Pons (tissue), 1 donor: ENCODE results near the gene DGKI.
A peak's percentile ranks its signal among the peaks of the same experiment; 100 is the strongest.
"Not testable (repeated sequence)": the region's sequence is repeated elsewhere in the genome, so short reads cannot be mapped to it uniquely, and the experiment has no call there.

ENCODE experiments used
- DNase-seq: peaks from one replicate; pipeline ENCODE4 v3.0.0-alpha.2; 2016; ENCODE audit warnings: low spot score

DGKI gene

GRCh38 chr7:137835486-137836112 lies 11.2 kb downstream of the DGKI start:
- DNase-seq = no peak

GRCh38 chr7:137834552-137834951 lies 12.2 kb downstream of the DGKI start:
- DNase-seq = no peak

DNA sequence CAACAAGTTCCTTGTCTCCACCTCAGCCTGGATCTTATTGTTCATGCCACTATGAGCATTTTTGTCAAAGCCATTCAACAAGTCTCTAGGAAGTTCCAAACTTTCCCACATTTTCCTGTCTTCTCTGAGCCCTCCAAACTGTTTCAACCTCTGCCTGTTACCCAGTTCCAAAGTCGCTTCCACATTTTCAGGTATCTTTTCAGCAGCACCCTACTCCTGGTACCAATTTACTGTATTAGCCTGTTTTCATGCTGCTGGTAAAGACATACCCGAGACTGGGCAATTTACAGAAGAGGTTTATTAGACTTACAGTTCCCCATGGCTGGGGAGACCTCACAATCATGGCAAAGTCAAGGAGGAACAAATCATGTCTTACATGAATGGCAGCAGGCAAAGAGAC lies 13.8 kb downstream of the DGKI start:
- DNase-seq = not testable (repeated sequence)

DNA sequence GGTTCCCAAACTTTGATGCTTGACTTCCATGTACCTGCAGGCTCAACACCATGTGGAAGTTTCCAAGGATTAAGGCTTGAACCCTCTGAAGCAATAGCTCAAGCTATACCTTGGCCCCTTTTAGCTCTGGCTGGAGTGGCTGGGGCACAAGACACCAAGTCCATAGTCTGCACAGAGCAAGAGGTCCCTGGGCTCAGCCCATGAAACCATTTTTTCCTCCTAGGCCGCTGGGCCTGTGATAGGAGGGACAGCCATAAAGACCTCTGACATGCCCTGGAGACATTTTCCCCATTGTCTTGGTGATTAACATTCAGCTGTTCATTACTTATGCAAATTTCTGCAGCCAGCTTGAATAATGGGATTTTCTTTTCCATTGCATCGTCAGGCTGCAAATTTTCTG lies 14.4 kb downstream of the DGKI start:
- no peak for DNase-seq

GRCh38 chr7:137831555-137831954 lies 15.2 kb downstream of the DGKI start:
- not testable (repeated sequence) for DNase-seq

- no peak for DNase-seq
These were observed 17.3 kb downstream of the DGKI start for GRCh38 chr7:137829337-137829992.

DNA sequence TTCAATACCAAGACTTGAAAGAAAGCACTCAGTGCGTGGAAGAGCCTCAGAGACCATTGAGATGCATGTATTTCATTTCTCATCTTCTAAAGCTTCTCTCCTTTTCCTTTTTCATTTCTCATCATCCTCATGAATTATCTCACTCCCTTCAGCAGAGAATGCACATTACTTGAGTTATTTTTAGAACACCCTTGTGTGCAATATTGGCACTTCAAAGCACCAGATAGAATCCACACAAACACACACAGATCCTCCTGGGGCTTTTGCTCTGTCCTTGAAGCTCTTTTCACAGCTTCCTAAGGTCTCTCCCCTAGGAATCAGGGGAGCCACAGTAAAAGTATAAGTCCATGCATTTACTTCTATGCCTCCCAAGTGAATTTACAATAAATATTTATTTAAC lies 18.3 kb downstream of the DGKI start:
- DNase-seq = no peak

- DNase-seq = no peak
These were observed 21.3 kb downstream of the DGKI start for GRCh38 chr7:137825489-137825888.

GRCh38 chr7:137820677-137821420 lies 25.9 kb downstream of the DGKI start:
- DNase-seq = peak; percentile 45

DNA sequence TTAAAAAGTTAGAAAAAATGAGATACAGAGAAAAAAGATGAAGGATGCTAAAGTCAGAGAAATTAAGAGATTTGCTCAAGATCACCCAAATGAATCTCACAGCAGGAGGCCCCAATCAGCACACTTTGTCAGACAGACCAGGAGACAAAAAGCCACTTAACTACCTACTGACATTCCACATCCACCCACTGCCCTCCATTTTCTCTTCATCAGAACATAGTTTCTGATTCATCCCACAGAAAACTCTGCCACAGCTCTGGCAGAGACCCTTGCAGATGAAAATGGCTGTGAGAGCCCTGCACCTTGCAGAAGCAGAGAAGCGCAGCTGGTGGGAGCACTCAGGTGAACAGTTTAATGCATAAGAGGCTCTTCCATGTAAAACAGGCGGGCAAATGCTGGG lies 26.6 kb downstream of the DGKI start:
- DNase-seq = no peak

GRCh38 chr7:137818036-137818435 lies 28.7 kb downstream of the DGKI start:
- no peak for DNase-seq

- peak; percentile 29 for DNase-seq
These were observed 30.0 kb downstream of the DGKI start for GRCh38 chr7:137816696-137817320.

GRCh38 chr7:137813541-137813940 lies 33.2 kb downstream of the DGKI start:
- DNase-seq = no peak

GRCh38 chr7:137810248-137810647 lies 36.5 kb downstream of the DGKI start:
- DNase-seq = no peak

DNA sequence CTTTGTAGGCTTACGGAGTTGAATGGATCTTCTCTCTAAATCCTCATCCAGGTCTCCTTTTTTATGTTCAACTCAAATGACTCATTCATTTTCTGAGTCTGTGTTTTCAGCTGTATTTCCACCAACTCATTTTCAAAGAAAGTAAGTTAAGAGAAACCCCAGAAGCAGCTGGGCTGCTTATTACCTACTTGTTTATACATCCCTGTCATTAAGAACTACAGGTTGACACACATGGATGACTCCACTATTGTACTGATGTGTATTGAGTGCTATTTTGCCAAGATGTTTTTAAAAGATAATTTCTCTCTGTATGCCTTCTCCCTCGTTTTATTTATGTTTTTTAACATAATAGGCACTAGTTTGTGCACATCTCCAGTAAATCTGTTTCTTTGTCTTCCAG lies 41.9 kb downstream of the DGKI start:
- no peak for DNase-seq

DNA sequence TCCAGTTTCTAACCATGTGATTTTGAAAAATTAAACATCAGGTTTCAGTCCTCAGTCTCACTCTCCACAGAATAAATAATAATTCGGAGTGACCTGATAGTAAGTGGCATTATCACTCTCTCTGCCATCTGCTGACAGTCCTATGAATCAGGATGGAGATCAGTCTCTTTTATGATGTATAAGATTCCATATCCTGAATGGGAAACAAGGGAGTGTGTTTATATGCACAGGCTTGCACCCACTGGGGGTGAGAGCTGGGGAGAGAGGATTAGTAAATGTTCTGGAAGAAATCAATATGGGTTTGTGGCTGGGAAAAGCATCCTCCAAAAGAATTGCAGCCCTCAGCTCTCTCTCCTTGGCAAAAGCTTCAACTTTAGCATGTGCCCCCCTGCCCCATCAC lies 45.3 kb downstream of the DGKI start:
- no peak for DNase-seq

DNA sequence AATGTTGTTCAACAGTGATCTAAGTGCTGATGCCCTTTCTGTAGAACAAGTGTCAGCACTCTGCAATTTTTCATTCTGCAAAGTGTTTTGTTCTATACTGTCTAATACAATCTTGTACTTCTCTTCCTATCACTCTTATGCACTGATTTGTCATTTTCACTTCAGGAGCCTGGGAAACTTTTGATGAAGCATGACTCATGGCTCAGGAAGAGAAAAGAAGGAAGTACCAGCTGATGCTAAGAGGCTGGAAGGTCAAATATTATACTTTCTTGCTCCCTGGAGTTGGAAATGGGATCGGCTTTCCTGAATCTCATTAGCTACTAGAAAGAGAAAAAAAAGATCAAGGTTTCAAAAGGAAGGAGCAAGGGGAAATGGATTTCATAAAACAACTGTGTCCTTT lies 45.8 kb downstream of the DGKI start:
- DNase-seq = no peak

GRCh38 chr7:137798073-137798763 lies 48.6 kb downstream of the DGKI start:
- DNase-seq = no peak

GRCh38 chr7:137795211-137795610 lies 51.6 kb downstream of the DGKI start:
- DNase-seq = no peak

GRCh38 chr7:137791930-137792329 lies 54.8 kb downstream of the DGKI start:
- no peak for DNase-seq

GRCh38 chr7:137790828-137791227 lies 55.9 kb downstream of the DGKI start:
- no peak for DNase-seq

- DNase-seq = no peak
These were observed 57.4 kb downstream of the DGKI start for GRCh38 chr7:137789215-137789882.
